Fibroblast of skin of back (primary cell): ENCODE data around the gene PDCL3.

Experiments
- DNase-seq: peaks from one replicate; pipeline ENCODE4 v3.0.0-alpha.2; 2013

Gene PDCL3

DNA sequence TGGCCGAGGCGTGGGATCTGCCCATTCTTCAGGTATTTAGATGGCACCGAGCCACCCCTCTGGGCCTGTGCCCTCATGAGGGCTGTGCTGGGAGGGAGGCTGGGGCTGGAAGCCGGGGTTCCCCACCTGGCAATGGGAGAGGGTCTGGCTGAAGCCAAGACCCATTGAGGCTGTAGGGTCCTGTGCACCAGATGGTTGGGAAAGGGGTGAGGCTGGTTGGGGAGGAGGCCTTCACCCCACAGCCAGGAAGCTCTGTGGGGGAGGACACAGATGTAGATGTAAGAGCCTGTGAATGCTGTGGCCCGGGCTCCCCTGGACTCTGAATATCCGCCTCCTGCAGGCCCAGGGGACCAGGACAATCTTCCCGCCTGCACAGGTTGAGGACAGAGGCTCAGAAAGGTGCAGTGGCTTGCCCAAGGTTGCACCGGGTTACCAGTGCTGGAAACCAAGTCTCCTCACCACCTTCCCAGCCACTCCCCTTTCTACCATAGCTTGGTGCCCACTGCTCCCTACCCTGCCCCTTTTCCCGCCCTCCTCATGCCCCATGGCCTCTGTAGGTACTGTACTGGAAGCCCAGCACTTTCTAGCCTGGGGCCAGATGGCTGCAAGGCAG lies 49.7 kb downstream of the PDCL3 start:
- no peak for DNase-seq

DNA sequence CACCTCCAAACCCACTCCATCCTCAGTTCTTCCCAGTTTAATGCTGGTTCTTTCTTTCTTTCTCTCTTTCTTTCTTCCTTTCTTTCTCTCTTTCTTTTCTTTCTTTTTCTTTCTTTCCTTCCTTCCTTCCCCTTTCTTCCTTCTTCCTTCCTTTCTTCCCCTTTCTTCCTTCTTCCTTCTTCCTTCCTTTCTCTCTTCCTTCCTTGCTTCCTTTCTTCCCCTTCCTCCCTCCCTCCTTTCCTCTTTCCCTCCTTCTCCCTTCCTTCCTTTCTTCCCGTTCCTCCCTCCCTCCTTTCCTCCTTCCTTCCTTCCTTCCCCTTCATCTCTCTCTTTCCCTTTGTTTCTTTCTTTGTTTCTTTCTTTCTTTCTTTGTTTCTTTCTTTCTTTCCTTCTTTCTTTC lies 50.9 kb downstream of the PDCL3 start:
- no peak for DNase-seq

DNA sequence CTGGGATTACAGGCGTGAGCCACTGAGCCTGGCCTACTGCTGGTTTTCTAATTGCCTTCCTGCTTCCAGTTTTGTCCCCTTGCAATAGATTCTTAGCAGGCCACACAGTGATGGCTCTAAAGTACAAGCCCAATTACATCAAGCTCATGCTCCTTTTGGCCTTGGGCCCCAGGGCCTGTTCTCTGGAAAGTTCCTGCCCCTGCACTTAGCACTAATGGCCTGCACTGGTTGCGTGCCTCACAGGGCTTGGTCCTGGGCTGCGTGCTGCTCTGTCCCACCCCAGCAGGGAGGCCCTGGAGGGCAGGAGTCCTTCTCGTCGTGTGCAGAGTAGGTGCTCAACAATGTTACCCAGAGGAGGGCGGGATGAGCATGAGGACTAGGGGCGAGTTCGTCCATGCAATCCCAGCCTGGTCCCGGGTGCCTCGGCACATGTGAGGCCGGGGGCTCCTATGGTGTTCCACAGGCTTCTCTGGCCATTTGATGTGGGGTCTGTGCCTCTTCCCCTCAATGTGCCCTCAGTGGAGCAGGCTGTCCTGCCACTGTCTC lies 51.7 kb downstream of the PDCL3 start:
- DNase-seq, result no peak

DNA sequence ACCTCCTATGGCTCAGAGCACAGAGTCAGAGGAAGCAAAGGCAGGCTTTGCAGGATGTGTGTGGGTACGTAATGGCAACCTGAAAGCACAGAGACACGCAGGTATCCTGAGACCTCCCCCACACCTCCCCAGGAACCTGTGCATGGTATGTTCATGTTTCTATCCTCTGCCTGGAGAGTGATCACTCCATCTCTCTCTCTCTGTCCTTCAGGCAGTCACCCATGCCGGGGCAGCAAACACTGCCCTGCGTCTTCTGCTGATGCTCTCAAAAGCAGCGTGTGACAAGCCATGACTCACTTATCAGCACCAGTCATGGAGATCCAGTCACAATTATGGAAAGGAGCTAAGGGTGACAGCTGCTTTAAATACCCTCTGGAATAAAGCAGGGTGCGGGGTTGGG lies 52.7 kb downstream of the PDCL3 start:
- no peak for DNase-seq

DNA sequence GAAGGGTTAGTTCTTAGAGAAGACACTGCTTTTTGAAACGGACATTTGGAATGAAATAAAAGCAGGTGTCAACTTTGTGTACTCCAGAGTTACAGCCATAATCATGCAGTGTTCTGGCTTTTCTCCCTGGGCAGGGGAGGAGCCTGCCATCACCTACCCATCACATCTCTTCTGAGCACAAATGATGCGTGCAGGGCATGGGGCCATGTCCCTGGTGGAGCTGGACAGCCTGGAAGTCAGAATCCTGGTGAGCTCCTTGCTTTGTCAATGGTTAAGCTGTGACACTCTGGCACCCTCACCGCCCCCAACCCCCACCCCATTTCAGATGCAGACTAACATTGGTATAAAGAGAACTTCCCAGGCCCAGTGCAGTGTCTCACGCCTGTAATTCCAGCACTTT lies 53.1 kb downstream of the PDCL3 start:
- no peak for DNase-seq

DNA sequence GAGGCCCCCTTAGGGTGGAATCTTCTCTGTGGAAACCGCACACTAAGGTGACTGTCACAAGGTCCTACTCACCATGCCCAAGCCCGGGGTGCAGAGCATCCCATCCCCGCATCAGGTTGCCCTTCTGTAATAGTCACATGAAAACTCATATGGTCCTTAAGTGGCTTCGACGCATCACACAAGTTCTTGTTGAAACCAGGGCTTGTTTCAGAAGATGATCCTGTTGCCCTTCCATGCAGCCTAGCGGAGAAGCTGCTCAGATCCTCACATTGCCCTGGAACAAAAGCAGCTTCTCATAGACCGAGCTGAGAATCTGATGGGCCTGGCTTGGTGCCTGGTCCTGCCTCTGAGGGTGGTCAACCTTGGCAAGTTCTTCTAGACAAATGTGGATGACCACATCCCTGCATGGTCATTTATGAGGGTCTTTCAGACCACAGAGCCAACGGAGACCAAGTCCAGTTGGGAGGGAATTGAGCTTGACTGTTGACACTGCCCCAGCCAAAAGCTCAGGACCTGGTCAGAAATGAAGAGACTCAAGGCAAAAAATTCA lies 54.1 kb downstream of the PDCL3 start:
- DNase-seq, result no peak

DNA sequence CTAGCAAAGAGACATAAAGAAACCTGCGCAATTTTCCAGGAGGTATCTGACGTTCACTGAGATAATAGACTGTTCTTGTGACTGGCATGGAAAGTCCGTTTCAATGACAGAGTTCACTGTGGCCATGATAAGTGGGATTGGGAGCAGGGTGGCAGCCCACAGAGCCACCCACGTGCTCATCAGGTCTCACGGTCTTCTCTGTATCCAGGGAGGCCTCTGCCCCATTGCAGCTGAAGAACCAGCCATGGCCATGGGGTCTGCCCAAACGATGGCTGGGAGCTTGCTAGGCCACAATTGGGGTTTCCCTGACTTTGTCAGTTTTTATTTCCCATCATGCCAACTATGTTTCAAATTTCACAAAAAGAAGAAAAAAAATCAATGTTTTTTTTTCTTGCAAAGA lies 57.2 kb downstream of the PDCL3 start:
- DNase-seq, result no peak

DNA sequence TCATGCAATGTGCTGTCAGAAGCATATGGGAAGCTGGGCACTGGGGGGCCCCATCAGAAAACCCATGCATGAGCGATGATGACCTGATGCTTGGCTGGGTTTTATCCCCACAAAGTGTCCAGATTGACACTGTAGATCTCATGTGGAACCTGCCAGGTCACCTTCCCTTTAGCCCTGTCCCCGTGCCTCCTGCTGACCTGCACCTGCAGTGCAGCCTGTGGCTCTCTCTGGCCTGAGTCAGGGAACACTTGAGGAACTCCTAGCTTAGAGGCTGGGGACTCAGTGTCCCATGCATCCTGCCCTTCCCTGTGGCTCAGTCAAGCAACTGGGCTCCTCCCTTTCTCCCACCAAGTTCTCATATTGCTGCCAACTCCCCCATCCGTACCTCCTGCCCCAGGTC lies 57.7 kb downstream of the PDCL3 start:
- no peak for DNase-seq

DNA sequence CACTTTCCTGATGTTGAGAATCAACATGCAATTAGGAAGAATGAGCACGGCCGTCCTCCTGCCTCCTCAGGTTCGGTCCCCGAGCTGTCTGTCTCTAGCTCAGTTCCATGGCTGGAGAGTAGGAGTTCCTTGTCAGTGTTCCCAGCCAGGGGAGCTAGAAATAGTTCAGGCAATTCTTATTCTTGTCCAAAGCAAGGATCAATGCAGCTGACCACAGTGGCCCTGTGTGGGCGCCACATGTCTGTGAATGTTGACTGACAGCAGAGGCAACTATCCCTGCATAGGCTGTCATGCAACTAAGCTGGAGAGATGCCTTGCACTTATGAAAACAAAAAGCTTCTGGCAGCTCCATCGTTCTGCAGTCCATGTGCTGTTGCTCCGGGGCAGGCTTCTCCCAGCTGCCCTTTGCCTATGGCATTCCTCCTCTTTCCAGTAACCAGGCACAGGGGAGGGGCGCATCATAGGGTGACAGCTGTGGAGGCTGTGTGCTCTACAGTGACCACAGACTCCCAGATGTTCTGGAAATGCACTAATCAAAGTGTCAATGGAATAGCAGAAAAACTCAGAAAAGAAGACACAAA lies 58.7 kb downstream of the PDCL3 start:
- no peak for DNase-seq

DNA sequence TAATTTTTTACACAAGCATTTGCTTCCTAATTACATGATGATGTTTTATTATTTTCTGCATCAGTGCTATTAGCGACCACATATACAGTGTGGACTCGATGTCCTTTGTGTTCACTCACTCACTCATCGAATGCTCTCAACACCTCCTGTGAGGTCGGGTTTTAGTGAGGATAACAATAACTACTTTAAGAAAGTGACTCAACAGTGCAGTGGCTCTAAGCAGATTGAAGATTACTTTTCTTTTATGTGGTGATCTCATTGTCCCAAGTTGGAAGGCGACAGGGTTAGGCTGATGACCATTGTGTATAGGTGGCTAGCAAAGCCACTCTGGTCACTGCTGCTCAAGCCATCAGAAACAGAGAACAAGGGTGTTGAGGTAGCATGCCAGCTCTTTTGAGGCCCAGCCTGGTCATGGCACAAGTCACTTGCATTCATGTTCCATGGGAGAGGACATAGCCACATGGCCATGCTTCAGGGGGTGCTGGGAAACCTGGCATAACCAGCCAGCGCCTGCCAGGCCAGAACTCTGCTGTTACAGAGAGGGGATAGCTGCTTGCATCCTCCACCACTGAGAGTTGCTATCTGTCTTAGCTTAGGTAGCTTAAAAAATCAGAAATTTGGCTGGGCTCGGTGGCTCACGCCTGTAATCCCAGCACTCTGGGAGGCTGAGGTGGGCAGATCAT lies 60.4 kb downstream of the PDCL3 start:
- no peak for DNase-seq

DNA sequence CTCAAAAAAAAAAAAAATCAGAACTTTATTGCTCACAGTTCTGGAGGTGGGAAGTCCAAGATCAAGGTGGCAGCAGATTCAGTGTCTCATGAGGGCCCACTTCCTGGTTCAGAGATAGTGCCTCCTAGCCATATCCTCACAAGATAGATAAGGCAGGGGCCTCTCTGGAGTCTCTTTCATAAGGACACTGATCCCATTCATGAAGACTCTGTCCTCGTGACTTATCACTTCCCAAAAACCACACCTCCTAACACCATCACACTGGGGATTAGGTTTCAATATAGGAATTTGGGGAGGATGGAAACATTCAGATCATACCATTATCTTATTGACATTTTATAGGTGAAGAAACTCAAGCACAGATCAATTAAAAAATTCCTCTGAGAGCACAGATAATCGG lies 61.1 kb downstream of the PDCL3 start:
- no peak for DNase-seq

DNA sequence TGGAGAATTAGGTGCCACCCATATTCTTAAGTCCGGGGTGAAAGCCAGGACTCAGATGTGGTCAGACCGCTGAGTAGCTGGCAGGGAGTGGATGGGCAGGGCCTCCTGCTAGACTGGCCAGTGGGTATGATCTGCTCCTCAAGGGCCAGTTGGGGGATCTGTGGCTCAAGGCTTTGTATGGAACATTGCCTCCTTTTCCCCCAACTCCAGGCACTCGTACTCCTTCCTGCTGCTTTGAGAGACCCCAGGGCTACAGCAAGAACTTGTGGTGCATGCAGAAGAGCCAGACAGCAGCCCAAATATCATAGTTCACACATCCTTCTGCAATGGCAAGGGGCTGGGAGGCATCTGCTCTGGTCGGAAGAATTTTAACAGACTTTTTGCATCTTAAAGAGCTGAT lies 61.7 kb downstream of the PDCL3 start:
- no peak for DNase-seq

DNA sequence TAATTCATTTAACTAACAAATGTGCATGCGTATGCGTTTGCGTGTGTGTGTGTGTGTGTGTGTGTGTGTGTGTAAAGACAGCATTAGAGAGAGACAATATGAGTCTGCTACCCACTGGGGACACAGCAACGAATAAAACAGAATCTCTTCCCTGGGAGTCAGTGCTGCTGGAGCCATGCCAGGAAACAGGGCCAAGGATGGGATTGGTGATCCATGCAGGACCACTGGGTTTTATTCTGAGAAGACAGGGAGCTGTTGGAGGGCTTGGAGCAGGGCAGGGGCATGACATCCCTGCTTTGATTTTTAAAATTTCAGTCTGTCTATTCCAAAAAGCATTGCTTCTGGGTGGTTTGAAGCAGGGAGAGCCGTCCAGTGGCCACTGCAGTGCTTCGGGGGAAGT lies 62.9 kb downstream of the PDCL3 start:
- DNase-seq, result no peak
